Tongue (tissue), 2 donors: ENCODE results near the gene KCNQ1. TPM values are rescaled to one million over a fixed set of nuclear protein-coding genes. Genes with fewer than 3 reads are reported as not detected.

Source experiments
- DNase-seq: peaks from one replicate; pipeline ENCODE4 v3.0.0-alpha.2; 2015
- total RNA-seq: library from RNA; depleted of rRNA; stranded (reverse); fragments of >200 nt; gene quantifications from one replicate; pipeline ENCODE4 v1.2.3, GENCODE V29; 2014

KCNQ1 gene
- total RNA-seq, 1 donor from 2014 or later = 2.6 TPM

- no peak for DNase-seq
Measured at GRCh38 chr11:2535673-2536439, 91.0 kb downstream of the KCNQ1 start.

DNA sequence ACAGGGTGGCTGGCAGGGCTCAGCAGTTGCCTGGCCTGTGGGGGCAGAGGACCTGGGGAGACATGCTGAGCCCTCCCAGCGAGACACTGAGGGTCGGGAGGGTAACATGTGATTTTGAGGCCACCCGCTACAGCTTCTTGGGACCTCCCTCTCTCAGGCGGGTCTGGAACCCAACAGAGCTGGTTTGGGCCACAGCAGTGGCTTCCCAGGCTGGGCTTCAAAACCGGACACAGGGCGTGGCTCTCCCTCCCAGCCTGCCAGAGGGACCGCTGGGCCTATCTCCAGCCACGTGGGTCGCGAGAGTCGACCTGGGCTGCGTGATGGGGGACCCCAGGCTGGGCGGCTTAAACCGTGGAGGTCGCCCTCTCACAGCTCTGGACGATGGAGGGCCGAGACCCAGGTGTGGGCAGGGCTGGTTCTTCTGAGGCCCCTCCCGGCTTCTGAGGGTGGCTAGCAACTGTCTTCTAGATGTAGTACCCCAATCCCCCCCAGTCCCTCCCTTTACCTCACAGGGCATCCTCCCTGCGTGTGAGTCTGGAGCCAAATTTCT lies 91.7 kb downstream of the KCNQ1 start:
- no peak for DNase-seq

GRCh38 chr11:2537010-2537705 lies 92.3 kb downstream of the KCNQ1 start:
- DNase-seq = no peak

GRCh38 chr11:2537896-2538724 lies 93.3 kb downstream of the KCNQ1 start:
- DNase-seq = peak; percentile 90

GRCh38 chr11:2538951-2539350 lies 94.1 kb downstream of the KCNQ1 start:
- DNase-seq = no peak

DNA sequence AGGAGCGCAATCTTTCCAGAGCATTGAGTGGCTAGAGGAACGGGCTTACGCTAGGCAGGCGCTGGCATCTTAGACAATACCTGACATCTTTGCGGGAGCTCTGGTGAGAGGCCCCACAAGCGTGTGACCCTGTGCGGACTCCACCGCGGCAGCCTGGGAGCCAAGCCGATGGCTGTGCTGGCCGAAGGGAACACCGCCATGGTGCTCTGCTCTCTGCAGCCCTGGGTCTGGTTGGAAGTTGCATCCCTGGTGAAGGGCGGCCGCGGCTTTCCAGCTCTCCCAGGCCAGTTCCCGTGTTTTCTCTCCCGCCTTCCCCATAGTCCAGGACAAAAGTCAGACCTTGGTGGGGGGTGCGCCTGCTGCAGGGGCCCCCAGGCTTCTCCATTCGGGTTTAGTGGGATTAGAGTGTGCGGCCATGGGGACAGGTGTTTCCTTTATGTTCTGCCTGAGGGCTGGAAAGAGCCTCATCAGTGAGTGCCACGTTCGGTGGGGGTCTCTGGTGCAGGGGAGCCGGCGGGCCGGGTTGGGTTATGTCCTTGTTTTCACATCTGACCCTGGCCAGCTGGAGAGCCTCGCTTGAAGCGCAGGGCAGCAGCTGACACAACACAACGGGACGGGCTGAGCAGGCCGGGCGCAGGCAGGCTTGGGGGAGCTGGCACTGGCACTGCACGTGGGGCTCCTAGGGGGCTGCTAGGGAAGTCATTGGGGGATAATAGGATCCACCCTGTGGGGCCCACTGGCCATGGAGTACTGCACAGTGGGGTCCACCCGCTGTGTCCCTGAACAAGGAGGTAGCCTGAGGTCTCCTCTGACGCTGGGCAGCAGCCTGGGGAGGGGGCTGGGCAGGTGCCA lies 94.8 kb downstream of the KCNQ1 start:
- peak; percentile 84 for DNase-seq

GRCh38 chr11:2540223-2540991 lies 95.6 kb downstream of the KCNQ1 start:
- DNase-seq = no peak

- peak; percentile 77 for DNase-seq
Measured at GRCh38 chr11:2540992-2541680, 96.3 kb downstream of the KCNQ1 start.

DNA sequence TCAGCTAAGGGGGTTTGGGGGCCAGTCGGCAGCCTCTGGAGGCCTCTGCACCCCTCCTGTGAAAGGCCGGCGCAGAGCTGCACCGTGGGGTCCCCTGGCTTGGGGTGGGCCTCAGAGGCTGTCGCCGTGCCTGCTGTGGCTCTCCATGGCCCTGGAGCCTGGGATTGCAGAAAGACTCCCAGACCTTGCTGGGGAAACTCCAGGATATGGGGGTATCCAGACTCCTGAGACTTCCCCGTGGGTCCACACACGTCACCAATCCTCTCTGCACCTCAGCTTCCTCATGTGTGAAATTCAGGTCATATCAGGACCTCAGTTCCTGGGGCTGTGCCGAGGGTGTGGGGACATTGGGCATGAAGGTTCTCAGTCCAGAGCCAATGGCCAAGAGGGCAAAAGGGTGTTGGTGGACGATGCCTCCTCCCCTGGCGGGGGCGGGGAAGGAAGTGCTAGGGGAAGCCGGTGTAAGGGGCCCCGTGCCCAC lies 97.1 kb downstream of the KCNQ1 start:
- DNase-seq = no peak

GRCh38 chr11:2542406-2542805 lies 97.6 kb downstream of the KCNQ1 start:
- no peak for DNase-seq

DNA sequence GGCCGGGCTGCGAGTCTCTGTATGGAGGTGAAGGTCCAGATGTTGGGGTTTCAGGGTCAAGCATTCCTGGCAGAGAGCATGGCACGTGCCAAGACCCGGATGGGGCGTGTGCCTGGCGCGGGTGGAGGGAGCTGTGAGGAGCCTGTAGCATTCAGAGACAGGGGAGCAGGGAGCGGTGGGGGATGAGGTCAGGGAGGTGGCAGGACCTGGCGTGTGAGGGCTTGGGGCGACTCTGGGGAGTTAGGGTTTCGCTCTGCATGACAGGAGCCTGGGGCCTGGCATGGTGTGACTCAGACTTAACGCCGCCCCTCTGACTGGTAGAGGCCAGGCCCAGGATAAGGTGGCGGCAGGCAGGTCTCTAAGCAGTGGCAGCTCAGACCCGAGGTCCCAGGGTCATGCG lies 103.0 kb downstream of the KCNQ1 start:
- DNase-seq = no peak

- DNase-seq = no peak
Measured at GRCh38 chr11:2548596-2548995, 103.8 kb downstream of the KCNQ1 start.

- no peak for DNase-seq
Measured at GRCh38 chr11:2549080-2549479, 104.3 kb downstream of the KCNQ1 start.

DNA sequence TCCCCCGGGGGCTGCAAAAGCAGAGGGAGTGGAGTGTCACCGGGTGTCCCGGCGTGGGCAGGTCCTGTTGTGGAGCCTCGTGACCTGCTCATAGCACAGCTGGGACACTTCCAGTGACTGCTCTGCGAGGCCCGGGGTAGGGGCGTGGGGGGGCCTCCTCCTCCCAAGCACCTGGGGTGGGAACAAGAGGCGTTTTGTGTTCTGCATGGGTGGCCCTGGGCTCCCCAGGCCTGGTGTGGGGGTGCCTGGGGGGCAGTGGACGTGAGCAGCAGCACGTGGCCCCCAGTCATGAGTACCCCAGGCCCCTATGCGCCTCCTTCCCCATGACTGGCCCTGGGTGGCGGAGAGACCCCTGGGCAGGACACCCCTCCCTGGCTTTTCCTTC lies 104.7 kb downstream of the KCNQ1 start:
- DNase-seq = no peak

DNA sequence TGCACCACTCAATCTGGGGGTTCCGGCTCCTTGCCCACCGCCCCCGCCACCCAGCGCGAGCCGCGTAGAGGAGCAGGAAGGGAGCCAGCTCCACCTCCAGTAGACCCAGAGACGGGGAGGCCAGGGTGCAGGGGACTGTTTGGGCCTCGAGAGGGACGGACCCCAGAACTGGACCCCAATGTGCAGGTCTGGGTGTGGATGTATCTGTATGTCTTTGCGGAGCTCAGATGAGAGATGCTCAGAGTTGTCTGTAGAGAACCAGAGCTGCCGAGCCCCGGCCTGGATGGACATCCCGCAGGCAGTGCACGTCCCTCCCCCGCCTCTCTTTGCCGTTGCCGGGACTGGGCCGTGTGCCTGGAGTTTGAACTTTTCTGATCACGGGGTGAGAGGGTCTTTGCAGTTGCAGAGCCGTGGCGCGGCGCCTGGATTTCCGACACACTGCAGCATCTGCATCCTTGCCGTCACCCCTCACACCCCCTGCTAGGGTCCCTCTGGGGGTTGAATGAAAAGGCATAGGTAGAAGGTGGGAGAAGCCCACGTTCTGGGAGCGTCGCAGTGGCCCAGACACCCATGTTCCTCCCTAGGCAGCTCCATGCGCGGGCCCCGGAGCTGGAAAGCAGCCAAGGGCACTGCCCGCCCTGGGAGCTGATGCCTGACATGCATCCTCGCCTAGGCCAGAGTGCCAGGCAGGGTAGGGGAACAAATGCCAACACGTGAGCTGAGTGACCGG lies 105.2 kb downstream of the KCNQ1 start:
- DNase-seq = peak; percentile 77

DNA sequence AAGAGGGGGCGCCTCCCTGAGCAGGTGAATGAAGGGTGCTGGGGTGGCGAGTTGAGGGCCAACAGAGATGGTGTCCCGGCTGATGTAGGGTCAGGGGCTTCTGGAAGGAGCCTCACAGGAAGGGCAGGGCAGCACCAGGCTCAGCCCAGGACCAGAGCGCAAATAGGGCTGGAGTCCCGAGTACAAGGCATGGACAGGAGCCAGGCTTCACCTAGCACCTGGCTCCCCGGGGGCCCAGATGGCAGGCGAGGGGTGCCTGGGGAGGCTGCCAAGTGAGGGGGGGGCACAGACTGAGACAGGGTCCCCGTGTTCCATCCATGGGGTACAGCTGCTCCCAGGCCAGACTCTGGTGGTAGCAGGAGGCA lies 105.8 kb downstream of the KCNQ1 start:
- DNase-seq = no peak

- DNase-seq = peak; percentile 89
Measured at GRCh38 chr11:2551131-2551530, 106.3 kb downstream of the KCNQ1 start.

GRCh38 chr11:2552210-2552609 lies 107.4 kb downstream of the KCNQ1 start:
- DNase-seq = peak; percentile 64

GRCh38 chr11:2553198-2553597 lies 108.4 kb downstream of the KCNQ1 start:
- no peak for DNase-seq
